B cell (primary cell): Measurements from ENCODE around the gene TRIM49D2.
"Not testable (repeated sequence)": the region's sequence is repeated elsewhere in the genome, so short reads cannot be mapped to it uniquely, and the experiment has no call there.

Experiments
- CTCF ChIP-seq: fragments of 200-600 bp; IDR thresholded peaks from one replicate; pipeline ENCODE4 v1.8.0; 2022; ENCODE audit warnings: antibody characterized with exemption, mild to moderate bottlenecking
- EZH2 ChIP-seq: IDR thresholded peaks from 2 replicates; pipeline ENCODE4 v1.6.1; 2012; ENCODE audit warnings: borderline replicate concordance, low read depth, mild to moderate bottlenecking, moderate library complexity, low read length; ENCODE audit not compliant: insufficient read depth, poor library complexity, severe bottlenecking

- TF ChIP-seq CTCF, EZH2: not testable (repeated sequence)
These were observed 41.9 kb downstream of the TRIM49D2 start, which contains the start of gene TRIM64 for GRCh38 chr11:89965737-89966136.
